Measurements from ENCODE around the gene ETV5.

The ETV5 gene

GRCh38 chr3:186095561-186096081 is 13.3 kb downstream of the ETV5 start:
- no peak for DNase-seq (ENCODE audit: low read depth)

- DNase-seq (ENCODE audit: low read depth): no peak
Measured at GRCh38 chr3:186094696-186095425, 14.0 kb downstream of the ETV5 start.

DNA sequence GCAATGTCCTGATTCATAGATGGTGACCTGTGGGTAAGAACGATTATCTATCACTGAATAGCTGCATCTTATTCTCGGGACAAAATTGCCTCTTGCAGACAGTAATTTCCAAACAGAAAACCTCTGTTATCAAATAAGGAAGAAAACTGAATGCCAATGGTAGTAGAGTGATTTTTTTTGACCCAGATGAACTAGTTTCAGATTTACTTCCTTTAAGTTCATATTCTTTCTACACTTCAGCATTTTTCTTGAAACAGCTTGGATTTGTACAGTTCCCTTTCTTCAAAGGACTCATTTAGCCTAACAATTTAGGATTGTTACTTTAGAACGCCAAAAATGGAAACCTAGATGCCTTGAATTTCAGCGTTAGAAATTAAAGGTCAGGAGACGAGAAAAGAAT is 14.6 kb downstream of the ETV5 start:
- DNase-seq (ENCODE audit: low read depth): no peak

DNA sequence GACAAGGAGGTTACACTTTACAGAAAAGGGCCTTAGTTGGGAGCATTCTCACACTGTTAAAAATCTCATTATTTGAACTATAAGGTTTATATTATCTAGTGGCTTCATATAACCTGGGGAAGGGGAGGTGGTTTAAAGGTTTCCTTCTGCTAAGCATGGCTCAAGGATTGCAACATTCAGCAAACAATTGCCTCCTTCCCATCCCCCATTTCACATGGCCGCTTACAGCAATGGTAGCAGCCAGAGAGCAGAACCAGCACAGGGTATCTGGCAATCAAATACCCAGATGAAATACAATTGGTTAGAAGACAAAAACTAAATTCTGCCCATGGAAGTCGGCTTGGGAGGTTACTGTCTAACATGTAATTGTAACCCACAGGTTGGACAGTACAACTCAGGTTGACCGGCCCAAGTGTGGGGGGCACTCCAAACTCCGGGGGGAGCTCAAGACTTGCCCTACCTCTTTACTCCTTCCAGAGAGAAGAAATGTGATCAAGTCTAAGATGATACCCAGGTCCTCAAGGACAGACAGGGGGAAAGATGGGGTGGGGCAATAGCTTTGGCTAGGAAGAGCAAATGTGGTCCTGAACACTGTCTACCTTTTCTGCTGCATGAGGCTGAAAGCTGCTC is 15.5 kb downstream of the ETV5 start:
- DNase-seq (ENCODE audit: low read depth): no peak

- DNase-seq (ENCODE audit: low read depth): no peak
Measured at GRCh38 chr3:186092360-186093070, 16.4 kb downstream of the ETV5 start.

- no peak for DNase-seq (ENCODE audit: low read depth)
Measured at GRCh38 chr3:186090901-186091300, 18.0 kb downstream of the ETV5 start.

DNA sequence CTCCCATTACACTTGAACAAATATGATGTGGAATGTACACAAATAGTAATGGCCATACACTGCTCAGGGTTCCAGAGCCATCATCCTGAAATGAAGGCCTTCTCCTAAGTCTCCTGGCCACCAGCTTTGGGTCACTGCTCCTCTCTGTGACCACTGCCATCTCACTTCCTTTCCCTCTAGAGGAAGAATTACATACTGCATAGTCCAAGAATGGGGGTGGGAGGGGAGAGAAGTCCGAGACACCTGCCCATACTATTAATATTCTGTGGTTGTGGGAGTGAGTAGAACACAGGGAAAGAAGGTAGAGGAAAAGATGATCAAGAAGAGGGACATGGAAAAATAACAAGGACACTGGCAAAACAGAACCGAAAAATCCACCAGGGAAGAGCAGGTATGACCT is 20.6 kb downstream of the ETV5 start:
- DNase-seq (ENCODE audit: low read depth): no peak

DNA sequence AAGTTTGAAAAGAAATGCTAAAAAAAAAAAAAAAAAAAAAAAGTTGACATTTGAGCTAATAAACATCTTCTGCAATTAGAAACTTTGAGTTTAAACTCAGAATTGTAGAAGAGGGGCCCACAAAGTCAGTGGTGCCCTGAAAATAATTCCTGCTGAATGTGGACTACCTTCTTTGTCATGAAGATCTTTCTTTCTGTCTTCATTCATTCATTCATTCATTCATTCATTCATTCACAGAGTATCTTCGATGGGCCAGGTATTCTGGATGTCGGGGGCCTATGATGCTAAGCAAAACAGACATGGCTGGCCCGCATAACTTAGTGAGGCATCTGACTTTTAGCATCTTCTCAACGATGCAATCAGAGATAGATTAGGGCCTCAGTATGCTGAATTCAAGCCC is 24.6 kb downstream of the ETV5 start:
- no peak for DNase-seq (ENCODE audit: low read depth)

DNA sequence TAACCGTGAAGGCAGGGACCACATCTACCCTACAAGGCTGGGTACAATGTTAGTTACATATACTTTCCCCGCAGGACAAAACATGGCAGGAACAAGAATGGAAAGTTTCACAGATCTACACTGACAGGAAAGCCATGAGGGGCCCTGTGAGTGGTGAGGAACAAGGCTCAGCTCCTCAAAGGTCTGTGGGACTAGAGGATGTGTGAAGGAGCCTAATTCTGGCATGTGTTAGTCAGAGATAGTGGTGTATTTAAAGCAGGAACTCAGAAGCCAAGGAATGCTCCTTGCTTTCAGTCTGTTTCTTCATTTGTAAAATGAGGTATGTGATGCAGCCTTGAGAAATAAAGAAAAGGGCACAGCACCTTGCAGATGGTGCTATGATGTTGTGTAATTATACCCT is 25.1 kb downstream of the ETV5 start:
- DNase-seq (ENCODE audit: low read depth): no peak

DNA sequence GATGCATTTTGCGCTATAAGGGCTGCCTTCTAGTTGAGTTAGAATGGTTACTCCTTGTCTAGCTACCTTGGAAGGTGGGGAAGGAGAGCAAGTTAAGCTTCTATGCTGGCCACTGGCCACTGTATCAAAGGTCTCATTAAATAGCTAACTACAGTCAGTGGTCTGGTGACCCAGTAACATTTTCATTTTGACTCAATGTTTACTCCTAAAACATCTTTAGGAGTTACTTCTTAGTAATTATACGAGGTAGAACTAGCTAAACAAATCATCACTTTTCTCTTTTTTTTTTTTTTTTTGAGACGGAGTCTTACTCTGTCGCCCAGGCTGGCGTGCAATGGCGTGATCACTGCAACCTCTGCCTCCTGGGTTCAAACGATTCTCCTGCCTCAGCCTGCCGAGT is 26.7 kb downstream of the ETV5 start:
- DNase-seq (ENCODE audit: low read depth): no peak

- no peak for DNase-seq (ENCODE audit: low read depth)
Measured at GRCh38 chr3:186081678-186082077, 27.2 kb downstream of the ETV5 start.

DNA sequence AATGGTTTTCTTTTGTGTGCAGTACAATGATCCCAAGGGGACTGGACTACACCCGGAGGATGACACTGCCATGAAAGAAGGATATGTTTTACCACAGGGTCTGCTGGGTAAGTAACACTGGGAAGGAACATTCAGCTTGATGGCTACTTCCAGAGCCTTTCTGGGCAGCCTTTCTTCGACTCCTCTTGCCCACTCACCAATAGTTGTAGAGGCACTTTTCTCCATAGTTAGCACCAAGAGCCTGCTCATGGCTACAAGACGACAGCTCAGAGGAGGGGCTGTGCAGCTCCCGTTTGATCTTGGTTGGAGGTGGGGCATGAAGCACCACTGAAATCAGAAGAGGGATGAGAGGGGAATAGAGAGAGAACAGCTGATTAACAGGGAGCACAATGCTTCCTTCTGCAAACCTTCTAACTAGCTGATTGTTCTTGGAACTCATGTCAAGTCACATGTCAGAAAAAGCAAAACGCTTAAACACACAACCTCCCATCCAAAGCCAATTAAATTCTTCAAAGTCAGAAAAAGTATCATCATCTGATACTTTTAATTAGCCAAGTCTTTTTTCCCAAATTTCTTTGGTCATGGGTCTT is 27.9 kb downstream of the ETV5 start:
- DNase-seq (ENCODE audit: low read depth): no peak

- DNase-seq (ENCODE audit: low read depth): no peak
Measured at GRCh38 chr3:186079925-186080324, 29.0 kb downstream of the ETV5 start.

GRCh38 chr3:186077466-186077865 is 31.4 kb downstream of the ETV5 start:
- DNase-seq (ENCODE audit: low read depth): no peak

DNA sequence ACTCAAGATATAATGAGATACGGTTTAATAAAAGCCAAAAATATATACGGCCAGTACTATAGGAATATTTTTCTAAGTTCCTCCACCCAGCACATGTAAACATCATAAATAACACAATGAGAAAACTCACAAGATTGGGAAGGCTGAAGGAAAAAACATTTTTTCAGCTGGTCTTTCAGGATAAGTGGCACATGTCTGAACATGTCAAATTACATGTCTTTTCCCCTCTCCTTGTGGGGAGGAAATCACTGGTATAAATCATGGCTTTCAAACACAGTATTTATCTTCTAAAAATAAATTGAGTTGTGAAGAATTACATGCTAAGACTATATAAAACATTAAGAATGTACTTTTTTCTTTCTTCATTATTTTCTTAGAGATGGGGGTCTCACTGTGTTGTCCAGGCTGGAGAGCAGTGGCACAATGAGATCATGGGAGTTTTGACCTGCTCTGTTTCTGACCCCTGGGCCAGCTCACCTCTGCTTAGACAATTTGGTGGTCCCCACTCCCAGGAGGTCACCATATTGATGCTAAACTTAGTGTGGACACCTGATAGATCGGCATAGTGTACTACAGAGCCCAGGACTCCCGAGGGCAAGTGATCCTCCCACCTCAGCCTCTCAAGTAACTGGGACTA is 32.8 kb downstream of the ETV5 start:
- no peak for DNase-seq (ENCODE audit: low read depth)

DNA sequence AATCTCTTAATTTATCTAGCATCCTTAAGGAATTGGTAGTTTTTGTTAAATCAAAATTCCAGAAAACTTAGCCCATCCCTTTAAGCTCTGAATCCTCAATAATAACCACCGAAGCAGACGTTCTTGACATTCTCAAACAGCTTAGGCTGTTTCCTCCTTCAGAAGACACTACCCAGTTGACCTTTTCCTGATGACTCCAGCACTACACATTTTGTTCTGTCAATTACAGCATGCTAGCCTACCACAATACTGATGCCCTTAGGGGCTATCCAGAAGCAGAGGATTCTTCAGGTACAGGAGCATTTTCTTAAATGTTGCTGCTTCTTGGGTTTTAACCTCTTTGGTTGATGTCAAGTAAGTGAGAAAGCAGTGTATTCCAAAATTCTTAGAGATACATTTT is 33.4 kb downstream of the ETV5 start:
- DNase-seq (ENCODE audit: low read depth): no peak

- no peak for DNase-seq (ENCODE audit: low read depth)
Measured at GRCh38 chr3:186073641-186074040, 35.2 kb downstream of the ETV5 start.

DNA sequence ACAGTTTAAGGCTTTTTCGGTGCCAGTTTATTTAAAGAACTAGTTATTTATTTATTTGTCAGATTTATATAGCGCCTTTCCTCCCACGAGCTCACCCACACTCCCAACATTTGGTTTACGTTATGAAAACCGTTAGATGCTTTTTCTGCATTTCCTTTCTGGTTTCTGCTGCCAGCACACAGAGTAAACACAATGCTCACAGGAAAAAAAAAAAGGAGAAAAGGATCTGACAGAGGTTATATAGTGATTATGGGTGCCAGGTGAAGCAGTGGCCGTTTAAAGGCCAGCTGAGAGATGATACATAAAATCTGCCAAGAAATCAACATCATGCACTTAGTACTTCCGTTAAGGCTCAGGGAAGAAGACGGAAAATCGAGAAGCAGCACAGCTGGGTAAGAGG is 37.9 kb downstream of the ETV5 start:
- no peak for DNase-seq (ENCODE audit: low read depth)

DNA sequence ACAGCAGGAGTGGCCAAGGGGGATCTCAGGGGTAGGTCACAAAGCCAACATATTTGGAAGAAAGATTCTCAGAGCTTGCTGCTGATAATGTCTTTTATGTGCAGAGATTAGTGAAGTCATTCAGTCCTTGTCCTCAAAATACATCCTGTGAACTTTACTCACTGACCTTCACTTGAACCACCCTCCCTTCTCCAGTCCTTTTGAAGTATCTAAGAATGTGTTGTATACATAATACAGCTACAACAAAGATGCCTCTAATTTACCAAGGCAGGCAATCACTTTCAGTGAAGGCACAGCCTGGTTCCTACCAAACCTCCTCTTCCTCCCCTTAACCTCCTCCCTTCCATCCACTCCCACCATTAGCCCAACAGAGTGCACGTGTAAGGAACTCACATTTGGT is 38.3 kb downstream of the ETV5 start:
- DNase-seq (ENCODE audit: low read depth): no peak

DNA sequence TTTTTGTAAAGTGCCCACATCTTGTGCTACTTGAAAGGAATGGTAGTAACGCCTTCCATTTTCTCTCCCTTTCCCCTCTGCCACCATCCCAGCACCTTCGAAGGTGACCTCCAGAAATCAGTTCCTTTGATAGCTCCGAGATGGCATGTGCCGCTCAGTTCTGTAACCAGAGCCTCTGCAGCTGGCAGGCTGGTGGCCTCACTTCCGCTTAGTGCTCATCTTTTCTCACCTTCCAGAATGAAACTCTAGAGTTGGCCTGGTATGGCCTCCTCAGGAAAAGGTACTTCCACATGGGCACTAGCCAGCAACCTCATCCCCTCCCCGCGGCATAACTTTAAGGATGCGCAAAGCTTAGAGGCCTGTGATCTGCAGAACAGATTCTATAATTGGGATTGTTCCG is 38.8 kb downstream of the ETV5 start:
- DNase-seq (ENCODE audit: low read depth): no peak

GRCh38 chr3:186069199-186069598 is 39.7 kb downstream of the ETV5 start:
- no peak for DNase-seq (ENCODE audit: low read depth)

- no peak for DNase-seq (ENCODE audit: low read depth)
Measured at GRCh38 chr3:186068243-186068552, 40.7 kb downstream of the ETV5 start.
